T-helper 9 cell (primary cell): Measurements from ENCODE around the gene DICER1.

Source experiments
- DNase-seq: peaks from one replicate; pipeline ENCODE4 v3.0.0-alpha.2; 2020

Gene DICER1

DNA sequence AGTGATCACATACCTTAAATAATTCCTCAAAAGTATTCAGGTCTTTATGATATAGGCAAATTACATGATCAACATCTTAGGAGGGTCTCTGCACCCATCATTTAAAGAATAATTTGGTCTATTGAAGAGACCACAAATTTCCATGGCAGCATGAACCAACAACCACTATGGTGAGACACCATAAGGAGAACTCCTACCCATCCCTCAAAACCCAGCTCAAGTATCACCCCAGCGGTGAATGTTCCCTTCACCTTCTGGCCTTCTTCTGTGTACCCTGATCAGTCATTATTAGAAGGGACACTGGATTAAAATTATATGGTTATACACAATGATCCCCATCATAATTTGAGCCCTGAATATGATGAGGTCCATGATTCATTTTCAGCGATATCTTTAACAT is 81.5 kb downstream of the DICER1 start:
- DNase-seq: no peak

DNA sequence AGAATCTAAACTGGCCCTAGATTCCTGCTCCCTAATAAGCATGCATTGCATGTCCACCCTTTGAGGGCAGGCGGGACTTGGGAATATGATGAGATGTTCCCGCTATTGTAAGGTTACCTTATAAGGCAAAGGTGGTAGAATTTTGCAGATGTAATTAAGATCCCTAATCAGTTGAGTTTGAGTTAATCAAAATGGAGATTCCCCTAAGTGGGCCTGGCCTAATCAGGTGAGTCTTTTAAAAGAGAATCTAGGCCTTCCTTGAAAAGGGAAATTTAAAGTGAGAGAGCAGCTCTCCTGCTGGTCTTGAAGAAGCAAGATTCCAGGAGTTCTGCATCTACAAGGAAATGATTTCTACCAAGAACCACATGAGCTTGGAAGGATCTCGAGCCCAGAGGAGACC is 83.4 kb downstream of the DICER1 start:
- DNase-seq: no peak

- DNase-seq: no peak
Observed at GRCh38 chr14:95072310-95072905, 84.9 kb downstream of the DICER1 start.

DNA sequence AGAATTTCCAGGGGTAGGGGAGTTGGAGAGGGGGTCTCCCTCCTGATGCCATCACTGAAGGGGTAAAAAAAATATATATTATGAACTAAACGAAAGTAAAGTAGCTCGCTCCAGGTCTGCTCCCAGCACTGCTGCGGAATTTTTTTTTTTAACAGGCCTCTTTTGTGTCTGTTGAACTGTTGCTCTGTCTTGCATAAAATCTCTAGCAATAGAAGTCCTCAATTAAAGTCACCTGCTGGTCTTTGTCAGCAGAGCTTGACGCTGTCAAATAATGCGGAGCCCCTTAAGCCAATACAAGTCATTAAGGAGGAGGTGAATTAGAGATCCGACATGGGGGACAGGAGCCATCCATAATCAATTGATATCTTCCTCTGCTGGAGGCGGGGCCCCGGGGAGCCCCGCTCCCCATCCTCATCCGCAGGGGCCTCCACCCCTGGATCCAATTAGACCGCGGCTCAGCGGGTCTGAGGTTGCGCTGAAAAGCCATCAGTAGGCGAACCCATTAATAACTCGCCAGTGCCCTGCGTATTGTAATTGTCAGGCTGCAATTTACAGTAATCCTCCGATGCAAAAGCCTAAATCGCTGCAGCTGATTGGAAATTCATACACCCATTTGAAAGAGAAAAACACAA is 85.6 kb downstream of the DICER1 start:
- DNase-seq: no peak

- DNase-seq: no peak
Observed at GRCh38 chr14:95070748-95071435, 86.4 kb downstream of the DICER1 start.

DNA sequence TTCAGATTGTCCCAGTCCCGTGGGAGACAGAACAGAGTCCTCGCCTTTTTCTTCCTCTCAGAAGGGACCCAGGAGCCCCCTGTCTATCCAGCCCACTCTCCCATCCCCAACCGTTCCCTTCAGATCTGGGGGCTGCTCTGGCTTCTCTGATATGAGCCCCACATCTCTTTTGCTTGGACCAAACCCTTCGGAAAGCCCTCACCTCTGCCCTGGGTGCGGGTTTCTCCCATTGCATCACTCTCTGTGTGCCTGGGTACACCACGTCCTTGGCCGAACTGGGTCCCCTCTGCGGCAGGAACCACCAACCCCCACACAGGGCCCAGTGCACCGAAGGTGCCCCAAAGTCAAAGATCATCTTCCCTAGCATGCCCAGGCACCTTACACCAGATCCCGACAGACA is 87.8 kb downstream of the DICER1 start:
- DNase-seq: no peak

DNA sequence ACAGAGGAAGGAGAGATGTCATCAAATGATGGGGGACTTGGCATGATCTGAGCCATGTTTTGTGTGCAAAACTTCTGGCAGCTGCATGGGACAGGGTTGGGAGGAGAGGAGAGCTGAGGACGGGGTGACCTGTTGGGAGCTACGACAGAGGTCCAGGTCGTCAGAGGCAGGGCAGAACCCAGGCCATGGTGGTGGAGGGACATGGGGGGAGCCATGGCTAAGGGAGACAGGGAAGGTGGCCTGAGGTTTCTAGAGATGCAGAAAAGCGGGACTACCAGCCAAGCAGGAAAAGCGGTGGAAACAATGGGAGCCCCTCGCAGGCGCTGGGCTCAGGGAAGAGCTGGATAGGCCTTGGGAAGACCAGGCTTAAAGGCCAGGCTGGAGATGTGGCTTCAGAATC is 88.3 kb downstream of the DICER1 start:
- DNase-seq: no peak

- DNase-seq: no peak
Observed at GRCh38 chr14:95068521-95068920, 88.8 kb downstream of the DICER1 start.

DNA sequence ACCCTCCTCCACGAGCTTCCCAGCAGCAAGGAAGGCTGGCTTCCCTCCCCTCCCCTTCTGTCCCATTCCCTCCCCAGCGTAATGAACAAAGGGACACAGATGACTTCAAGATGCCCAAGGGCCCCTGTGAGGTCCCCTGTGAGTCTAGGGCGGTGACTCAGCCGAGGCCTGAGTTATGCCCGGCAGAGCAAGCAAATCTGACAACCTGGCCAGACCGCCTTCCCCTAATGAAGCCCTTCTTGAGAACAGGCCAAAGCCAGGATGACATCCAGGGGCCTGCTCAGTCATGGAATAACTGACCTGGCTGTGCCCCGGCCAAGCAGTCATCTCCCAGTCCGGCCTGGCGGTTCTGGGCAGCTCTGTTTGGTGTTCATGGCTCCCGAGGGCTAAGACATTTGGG is 89.2 kb downstream of the DICER1 start:
- no peak for DNase-seq

- DNase-seq: no peak
Observed at GRCh38 chr14:95067526-95067925, 89.8 kb downstream of the DICER1 start.

- no peak for DNase-seq
Observed at GRCh38 chr14:95066427-95066986, 90.8 kb downstream of the DICER1 start.

- DNase-seq: no peak
Observed at GRCh38 chr14:95065411-95065810, 91.9 kb downstream of the DICER1 start.

- no peak for DNase-seq
Observed at GRCh38 chr14:95064734-95065133, 92.6 kb downstream of the DICER1 start.

DNA sequence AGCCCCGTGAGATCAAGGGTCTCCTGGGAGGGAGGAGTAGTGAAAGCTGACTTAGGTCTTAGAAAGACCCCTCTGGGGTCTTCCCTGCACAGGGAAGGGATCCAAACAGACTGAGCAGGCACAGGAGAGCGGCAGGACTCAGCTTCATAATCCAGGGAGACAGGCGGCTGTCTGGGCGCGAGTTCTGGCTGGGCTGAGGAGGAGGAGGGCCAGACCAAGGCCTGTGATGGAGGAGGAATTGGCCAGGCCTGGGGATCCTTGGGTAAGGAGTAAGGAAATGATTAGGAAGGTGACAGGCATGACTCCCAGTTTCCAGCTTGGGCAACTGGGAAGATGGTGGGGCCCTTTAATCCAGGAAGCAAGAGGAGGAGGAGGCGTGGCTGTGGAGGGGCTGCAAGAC is 93.1 kb downstream of the DICER1 start:
- DNase-seq: no peak

DNA sequence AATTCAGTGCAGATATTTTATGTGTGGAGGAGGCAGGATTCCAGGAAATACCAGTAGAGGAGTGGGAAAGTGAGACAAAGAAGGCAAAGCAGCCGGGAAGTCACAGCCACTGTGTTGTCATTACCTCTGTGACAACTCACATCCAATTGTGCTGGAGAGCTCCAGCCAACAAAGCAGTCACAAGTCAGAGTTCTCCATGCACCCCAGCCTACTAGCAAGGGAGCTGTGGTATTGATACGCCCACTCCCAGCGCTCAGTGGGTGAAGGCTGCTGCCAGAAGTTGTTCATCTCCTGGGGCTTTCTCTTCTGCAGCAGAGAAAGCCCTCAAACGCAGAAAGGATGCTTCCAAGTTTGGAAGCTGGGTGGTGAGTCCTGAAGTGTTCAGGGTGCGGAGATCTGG is 93.9 kb downstream of the DICER1 start:
- no peak for DNase-seq

- DNase-seq: no peak
Observed at GRCh38 chr14:95062946-95063345, 94.4 kb downstream of the DICER1 start.

GRCh38 chr14:95062220-95062619 is 95.1 kb downstream of the DICER1 start:
- DNase-seq: no peak

DNA sequence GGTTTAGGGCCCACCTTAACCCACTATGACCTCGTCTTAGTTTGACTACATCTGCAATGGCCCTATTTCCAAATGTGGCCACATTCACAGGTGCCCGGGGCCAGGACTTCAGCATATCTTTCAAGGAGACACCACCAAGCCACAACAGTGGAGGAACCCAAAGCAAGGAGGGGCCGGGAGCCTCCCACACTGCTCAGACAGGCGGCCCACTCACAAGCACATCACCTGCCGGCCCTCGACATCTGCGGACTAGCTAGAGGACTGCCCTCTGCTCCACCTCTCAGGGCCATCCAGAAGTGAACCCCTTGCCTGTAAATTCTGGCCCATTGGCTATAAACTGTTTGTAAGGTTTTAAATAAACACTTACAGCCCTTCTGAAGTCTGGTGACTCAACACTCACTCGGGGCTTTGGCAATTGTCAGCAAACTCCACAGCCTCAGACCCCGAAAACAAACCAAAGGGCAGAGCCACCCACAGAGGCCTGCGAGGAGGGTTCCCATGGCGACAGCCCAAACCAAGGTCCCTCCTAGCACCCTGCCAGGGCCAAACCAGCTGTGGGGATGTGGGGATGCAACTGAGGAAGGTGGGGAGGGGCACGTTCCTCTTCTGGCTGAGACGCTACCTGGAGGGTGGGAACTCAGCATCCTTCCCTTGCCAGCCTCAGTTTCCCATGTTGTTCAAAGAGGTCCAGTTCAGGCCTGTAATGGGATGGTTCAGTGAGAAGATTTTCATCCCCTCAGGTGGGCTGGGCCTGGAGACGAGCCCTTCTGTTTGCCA is 95.8 kb downstream of the DICER1 start:
- no peak for DNase-seq

DNA sequence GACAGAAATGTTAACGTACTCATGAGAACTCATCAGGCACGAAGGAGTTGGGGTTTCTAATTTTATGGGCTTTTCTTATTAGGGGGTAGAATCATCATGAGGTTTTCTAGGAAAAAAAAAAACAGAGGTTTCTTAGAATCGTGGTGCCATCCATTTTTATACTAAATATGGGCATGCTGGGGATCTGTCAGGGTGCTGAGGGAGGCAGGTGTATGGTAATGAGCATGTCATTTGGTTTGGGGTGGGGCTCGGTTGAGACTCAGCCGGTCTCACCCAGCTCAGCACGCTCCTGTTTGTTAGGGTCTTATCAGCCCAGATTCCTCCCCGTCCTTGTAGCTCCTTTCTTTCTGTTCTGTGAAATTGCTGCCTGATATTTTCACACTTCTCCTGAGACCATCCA is 98.2 kb downstream of the DICER1 start:
- no peak for DNase-seq

- DNase-seq: no peak
Observed at GRCh38 chr14:95058491-95058890, 98.8 kb downstream of the DICER1 start.

DNA sequence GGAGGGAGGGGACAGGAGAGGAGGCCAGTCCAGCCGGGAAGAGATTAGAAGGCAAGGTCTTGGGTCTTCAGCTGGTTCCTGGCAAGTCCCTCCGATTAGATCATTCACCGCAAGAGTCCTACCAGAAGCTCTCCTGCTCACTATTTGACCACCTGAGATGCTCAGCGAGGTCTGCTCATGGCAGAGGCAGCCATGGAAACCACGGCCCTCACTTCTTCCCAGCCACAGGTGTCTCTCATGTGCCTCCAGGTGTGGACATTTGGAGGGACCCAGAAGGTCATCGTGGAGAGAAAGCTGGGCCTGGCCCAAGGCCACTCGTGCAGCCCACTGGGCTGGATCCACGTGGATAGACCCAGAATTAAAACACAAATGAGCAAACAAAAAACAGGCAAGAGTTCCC is 99.5 kb downstream of the DICER1 start:
- no peak for DNase-seq

DNA sequence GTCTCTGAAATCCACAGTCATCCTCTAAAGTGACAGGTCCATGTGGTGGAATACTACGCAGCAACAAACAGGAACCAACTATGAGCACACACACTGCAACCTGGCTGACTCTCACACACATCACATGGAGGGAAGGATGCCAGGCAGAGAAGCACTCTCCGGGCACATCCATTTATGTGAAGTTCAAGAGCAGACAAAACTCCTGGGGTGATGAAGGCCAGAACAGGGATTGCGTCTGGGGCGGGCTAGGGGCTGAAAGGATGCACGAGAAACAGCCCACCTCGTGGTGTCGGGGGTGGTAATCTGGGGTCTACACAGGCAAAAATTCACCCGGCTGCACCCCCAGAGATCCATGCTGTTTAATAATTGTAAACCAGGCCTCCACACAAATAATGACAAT is 100.2 kb downstream of the DICER1 start:
- no peak for DNase-seq

DNA sequence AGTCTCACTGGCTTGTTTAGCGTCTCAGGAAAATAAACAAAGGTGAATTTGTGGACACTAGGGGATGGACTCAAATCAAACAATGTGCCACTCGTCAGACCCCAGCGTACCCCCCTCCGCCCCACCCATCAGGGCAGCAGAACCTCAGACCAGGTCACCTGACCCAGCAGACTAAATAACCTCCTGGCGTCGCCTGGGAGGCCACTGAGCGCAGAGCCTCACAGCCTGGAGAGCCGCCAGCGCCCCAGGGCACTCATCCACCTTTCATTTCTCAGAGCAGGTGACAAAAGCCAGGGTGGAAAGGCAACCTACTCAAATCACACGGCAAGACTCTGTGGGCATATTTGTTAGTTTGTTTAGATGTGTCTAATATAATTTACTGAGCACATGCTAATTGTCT is 100.9 kb downstream of the DICER1 start:
- no peak for DNase-seq
